ENCODE data around the gene KRT82.

DNA sequence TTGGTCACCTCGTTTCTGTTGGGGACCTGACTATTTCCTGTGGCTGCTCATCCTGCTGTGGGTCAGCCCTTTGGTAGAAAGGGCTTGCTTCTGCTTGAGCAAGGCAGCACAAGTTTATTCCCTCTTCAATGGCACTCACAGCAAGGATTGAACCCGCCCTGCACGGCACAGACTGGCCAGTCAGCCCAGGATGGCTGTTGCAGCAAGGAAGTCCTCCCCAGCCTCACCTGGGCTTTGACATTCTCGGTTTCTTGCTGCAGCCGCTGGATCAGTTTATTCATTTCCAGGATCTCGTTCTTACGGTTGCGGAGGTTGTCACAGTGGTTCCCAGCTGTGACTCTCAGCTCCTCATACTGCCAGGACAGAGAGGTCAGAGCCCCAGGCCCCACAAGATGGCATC, 9.5 kb downstream of the KRT82 start:
- TF ChIP-seq SRF (IDR thresholded peaks at IDR 0.05; ENCODE audit: low read depth, low read length), result no peak
- no peak for TF ChIP-seq SIX5 (IDR thresholded peaks at IDR 0.05; ENCODE audit: low read depth, low read length)
